IMR-90 (cell line): Measurements from ENCODE around the gene CLDN7. TPM values are rescaled to one million over a fixed set of nuclear protein-coding genes. Genes with fewer than 3 reads are reported as not detected.

Experiments used
- ATAC-seq: fragments of 200-7000 bp; cut with Tn5 transposase; 2 replicates; pipeline ENCODE4 v1.9.1; 2020; ENCODE audit warnings: low read depth, mild to moderate bottlenecking, moderate library complexity
- BruUV-seq: library from RNA; stranded (reverse); fragments of 400-500 nt; replicated peaks from 2 replicates; lab custom pipeline; 2021; lab: Mats Ljungman, UMichigan
- CTCF ChIA-PET: fragments of 300-600 bp; formaldehyde crosslinking; extraction: SDS; loops from one replicate; lab custom pipeline; 2021; ENCODE audit warnings: antibody characterized with exemption; lab: Yijun Ruan, JAX
- POLR2A ChIA-PET: fragments of 300-600 bp; sonication (Branson Sonifier 250); formaldehyde crosslinking; loops from one replicate; lab custom pipeline; 2022; ENCODE audit warnings: antibody characterized with exemption; ENCODE audit not compliant: unreplicated experiment; lab: Charles Lee
- DNase-seq: peaks from one replicate; pipeline ENCODE4 v3.0.0; 2013
- H2AFZ ChIP-seq: replicated peaks from 2 replicates; pipeline ENCODE3; 2013; ENCODE audit warnings: low read length, mild to moderate bottlenecking; ENCODE audit not compliant: poor library complexity
- H2AK5ac ChIP-seq: 2 replicates; pipeline ENCODE4 v1.6.1; 2013; ENCODE audit warnings: low read depth, low read length, inconsistent platforms
- H2AK9ac ChIP-seq: replicated peaks from 2 replicates; pipeline ENCODE3; 2013; ENCODE audit warnings: mild to moderate bottlenecking, low read depth, low read length, moderate library complexity; ENCODE audit not compliant: poor library complexity
- H2BK120ac ChIP-seq: 2 replicates; pipeline ENCODE4 v1.6.1; 2013; ENCODE audit warnings: low read depth, low read length, inconsistent platforms
- H2BK15ac ChIP-seq: 3 replicates; pipeline ENCODE4 v1.6.1; 2013; ENCODE audit warnings: low read depth, low read length, inconsistent platforms
- H2BK20ac ChIP-seq: 2 replicates; pipeline ENCODE4 v1.6.1; 2013; ENCODE audit warnings: low read depth, mild to moderate bottlenecking, inconsistent platforms, low read length, moderate library complexity
- H2BK5ac ChIP-seq: 2 replicates; pipeline ENCODE4 v1.6.1; 2013; ENCODE audit warnings: mild to moderate bottlenecking, low read depth, low read length, inconsistent platforms; ENCODE audit not compliant: poor library complexity, severe bottlenecking
- H3K14ac ChIP-seq: replicated peaks from 2 replicates; pipeline ENCODE4 v1.6.1; 2013; ENCODE audit warnings: low read depth, low read length, inconsistent platforms
- H3K18ac ChIP-seq: 2 replicates; pipeline ENCODE4 v1.6.1; 2013; ENCODE audit warnings: low read depth, low read length, control low read depth
- H3K23ac ChIP-seq: 2 replicates; pipeline ENCODE4 v1.6.1; 2013; ENCODE audit warnings: low read depth, low read length, inconsistent platforms
- H3K27ac ChIP-seq: 2 replicates; pipeline ENCODE4 v1.5.1; 2013; ENCODE audit warnings: mild to moderate bottlenecking, control low read depth, low read length; ENCODE audit not compliant: insufficient read depth
- H3K27me3 ChIP-seq: 2 replicates; pipeline ENCODE4 v1.6.1; 2013; ENCODE audit warnings: low read length; ENCODE audit not compliant: control insufficient read depth, insufficient read depth
- H3K36me3 ChIP-seq: 2 replicates; pipeline ENCODE4 v1.6.1; 2013; ENCODE audit warnings: low read length, mixed read lengths; ENCODE audit not compliant: control insufficient read depth, insufficient read depth
- H3K4ac ChIP-seq: 2 replicates; pipeline ENCODE4 v1.6.1; 2013; ENCODE audit warnings: low read depth, low read length, inconsistent platforms
- H3K4me1 ChIP-seq: 2 replicates; pipeline ENCODE4 v1.6.1; 2013; ENCODE audit warnings: low read length, mixed read lengths; ENCODE audit not compliant: control insufficient read depth, insufficient read depth
- H3K4me2 ChIP-seq: 2 replicates; pipeline ENCODE4 v1.6.1; 2013; ENCODE audit warnings: low read depth, mild to moderate bottlenecking, control low read depth, low read length, moderate library complexity
- H3K4me3 ChIP-seq: 2 replicates; pipeline ENCODE4 v1.5.1; 2013; ENCODE audit warnings: low read depth, mild to moderate bottlenecking, control low read depth, low read length, moderate library complexity; ENCODE audit not compliant: insufficient read depth
- H3K56ac ChIP-seq: 2 replicates; pipeline ENCODE4 v1.6.1; 2013; ENCODE audit warnings: low read length, inconsistent platforms; ENCODE audit not compliant: insufficient read depth; ENCODE audit errors: extremely low read depth
- H3K79me1 ChIP-seq, 2 experiments: 2 replicates each; pipeline ENCODE4 v1.6.1; 2013; ENCODE audit warnings: low read length in 2 of 2, inconsistent platforms in 1 of 2, low read depth in 1 of 2
- H3K9ac ChIP-seq: 2 replicates; pipeline ENCODE4 v1.6.1; 2013; ENCODE audit warnings: low read depth, low read length, control low read depth
- H3K9me1 ChIP-seq: 2 replicates; pipeline ENCODE4 v1.6.1; 2013; ENCODE audit warnings: low read length, inconsistent platforms; ENCODE audit not compliant: insufficient read depth
- H3K9me3 ChIP-seq: 2 replicates; pipeline ENCODE4 v1.6.1; 2013; ENCODE audit warnings: low read length; ENCODE audit not compliant: control insufficient read depth, insufficient read depth
- H4K20me1 ChIP-seq: 2 replicates; pipeline ENCODE4 v1.6.1; 2013; ENCODE audit warnings: low read length, inconsistent platforms; ENCODE audit not compliant: insufficient read depth
- H4K5ac ChIP-seq: 2 replicates; pipeline ENCODE4 v1.6.1; 2013; ENCODE audit warnings: mild to moderate bottlenecking, low read depth, low read length, control low read depth
- H4K8ac ChIP-seq, 2 experiments: 2 replicates each; pipeline ENCODE4 v1.6.1; 2013; ENCODE audit warnings: low read depth in 2 of 2, low read length in 2 of 2, control low read depth in 1 of 2, inconsistent platforms in 1 of 2
- H4K91ac ChIP-seq: 2 replicates; pipeline ENCODE4 v1.6.1; 2013; ENCODE audit warnings: low read depth, low read length, inconsistent platforms; ENCODE audit not compliant: insufficient read depth
- CEBPB ChIP-seq: IDR thresholded peaks from 2 replicates; pipeline ENCODE4 v1.6.1; 2012; ENCODE audit warnings: low read depth, low read length, improper control_type of control experiment
- MAZ ChIP-seq: IDR thresholded peaks from 2 replicates; pipeline ENCODE4 v1.6.1; 2012; ENCODE audit warnings: low read depth, mild to moderate bottlenecking, low read length, improper control_type of control experiment, moderate library complexity, borderline replicate concordance
- SMC3 ChIP-seq: fragments of 150-350 bp; IDR thresholded peaks from 2 replicates; pipeline ENCODE4 v1.6.1; 2016; ENCODE audit warnings: low read depth, mild to moderate bottlenecking, antibody characterized with exemption, low read length, moderate library complexity
- WGBS, 2 experiments: methylation state at CpG; one replicate each; pipeline versions ENCODE4 v1.1.5 to v1.1.7; 2013; ENCODE audit warnings: missing lambda C conversion rate in 2 of 2; ENCODE audit not compliant: insufficient read length in 1 of 2; ENCODE audit errors: extremely low coverage in 2 of 2; 5-methylcytosine and 5-hydroxymethylcytosine counted together
- dilution Hi-C: fragments of 300-500 bp; cut with HindIII; formaldehyde crosslinking; loops from one replicate; pipeline ENCODE4 v1.14.3; 2018; ENCODE audit warnings: low sequenced_read_pairs; ENCODE audit not compliant: unreplicated experiment
- in situ Hi-C: fragments of 300-500 bp; cut with MboI; formaldehyde crosslinking; loops from 3 replicates; pipeline ENCODE4 v1.14.3; 2019; ENCODE audit warnings: low sequenced_read_pairs, inconsistent platforms, mixed read lengths
- intact Hi-C: fragments of 100-400 bp; cut with micrococcal nuclease; formaldehyde crosslinking; loops from 2 replicates; pipeline ENCODE4 v1.10.0; 2022
- polyA plus RNA-seq, 3 experiments: library from polyadenylated mRNA; depleted of rRNA; stranded (reverse); fragments of >200 nt; gene quantifications; 2 replicates each; pipeline ENCODE4 v1.2.3, GENCODE V29; 2012; ENCODE audit warnings: low replicate concordance in 1 of 3
- total RNA-seq: library from RNA; depleted of rRNA; stranded (reverse); fragments of >200 nt; gene quantifications from 2 replicates; pipeline ENCODE4 v1.2.3, GENCODE V29; 2012

Gene CLDN7
- total and polyA plus RNA-seq, 2 of the 4 experiments (the other 2 are of a cell fraction), result 1.4 TPM

DNA sequence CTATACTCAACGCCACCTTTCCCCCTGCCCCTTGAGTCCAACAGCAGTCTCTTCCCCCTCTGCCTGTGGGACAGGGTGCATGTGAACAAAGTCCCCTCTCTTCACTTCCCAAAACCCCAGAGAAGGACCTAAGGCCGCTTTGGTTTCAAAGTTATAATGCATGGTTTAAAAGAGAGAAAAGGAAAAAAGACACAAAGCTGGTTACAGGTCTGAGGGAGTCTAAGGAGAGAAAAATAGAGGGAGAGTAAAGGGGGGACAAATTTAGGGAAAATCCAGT, 18.9 kb downstream of the CLDN7 start:
- intact Hi-C loops, result no loop called here
- no peak for DNase-seq

More for the DNA sequence above, 18.9 kb downstream of the CLDN7 start:
- no peaks in the 10 kb centered on the region for H3K9me3 ChIP-seq
- peaks cover 7% of the 10 kb centered on the region; the same call in 1 of the 2 replicates for H4K20me1 ChIP-seq
- H2AFZ ChIP-seq, result peak overlapping the region; percentile 90
- peak overlapping the region; percentile 10; the same call in 1 of the 2 replicates for H3K23ac ChIP-seq
- in situ Hi-C loops (loop anchor here (25.0 kb wide), 1 partner anchor 919 kb away; the partner anchor contains the start of genes PER1 and VAMP2), dilution Hi-C loops (no loop called here)
- H2AK5ac ChIP-seq, result peak overlapping the region; percentile 77
- H3K27ac ChIP-seq, result peak overlapping the region; percentile 82
- H3K4ac ChIP-seq, result peak overlapping the region; percentile 51
- H3K18ac ChIP-seq, result no peak overlapping the region; the same call in 1 of the 2 replicates
- H3K4me3 ChIP-seq, result peak overlapping the region; percentile 90
- BruUV-seq, result no TSS peak
- no peak overlapping the region; the same call in none of the 2 replicates for H3K56ac ChIP-seq
- peak overlapping the region; percentile 95 for H3K4me2 ChIP-seq
- H4K5ac ChIP-seq, result peak overlapping the region; percentile 77
- peak overlapping the region; percentile 39; the same call in 1 of the 3 replicates for H2BK15ac ChIP-seq
- H3K9me1 ChIP-seq, result no peaks in the 10 kb centered on the region
- H4K91ac ChIP-seq, result peak overlapping the region; percentile 69
- H2AK9ac ChIP-seq, result peak overlapping the region; percentile 92
- peak overlapping the region; percentile 68 for H2BK5ac ChIP-seq
- H3K9ac ChIP-seq, result peak overlapping the region; percentile 81
- ChIA-PET CTCF (no interaction called here), POLR2A (no interaction called here)
- no peaks in the 10 kb centered on the region for H3K27me3 ChIP-seq
- TF ChIP-seq SMC3 (no peak), MAZ (no peak), CEBPB (no peak)
- peak overlapping the region; percentile 80 to 87; a peak in 3 of 4 replicates for H4K8ac ChIP-seq
- H3K14ac ChIP-seq, result peak overlapping the region; percentile 69
- H2BK120ac ChIP-seq, result no peak overlapping the region; the same call in 1 of the 2 replicates
- peaks cover 13 to 49% of the 10 kb centered on the region in 2 experiments for H3K79me1 ChIP-seq
- H3K4me1 ChIP-seq, result peaks cover 8% of the 10 kb centered on the region
- ATAC-seq, result no peak
- no peak overlapping the region for H2BK20ac ChIP-seq
- WGBS, 2 experiments, result no CpG with 5 or more reads among the region's 2 CpGs
- H3K36me3 ChIP-seq, result peaks cover 28% of the 10 kb centered on the region
